Measurements from ENCODE around the gene PSMD13. TPM values are rescaled to one million over a fixed set of nuclear protein-coding genes. Genes with fewer than 3 reads are reported as not detected.

The PSMD13 gene
- total RNA-seq, 1 donor from 2014 or later, result 146 TPM

DNA sequence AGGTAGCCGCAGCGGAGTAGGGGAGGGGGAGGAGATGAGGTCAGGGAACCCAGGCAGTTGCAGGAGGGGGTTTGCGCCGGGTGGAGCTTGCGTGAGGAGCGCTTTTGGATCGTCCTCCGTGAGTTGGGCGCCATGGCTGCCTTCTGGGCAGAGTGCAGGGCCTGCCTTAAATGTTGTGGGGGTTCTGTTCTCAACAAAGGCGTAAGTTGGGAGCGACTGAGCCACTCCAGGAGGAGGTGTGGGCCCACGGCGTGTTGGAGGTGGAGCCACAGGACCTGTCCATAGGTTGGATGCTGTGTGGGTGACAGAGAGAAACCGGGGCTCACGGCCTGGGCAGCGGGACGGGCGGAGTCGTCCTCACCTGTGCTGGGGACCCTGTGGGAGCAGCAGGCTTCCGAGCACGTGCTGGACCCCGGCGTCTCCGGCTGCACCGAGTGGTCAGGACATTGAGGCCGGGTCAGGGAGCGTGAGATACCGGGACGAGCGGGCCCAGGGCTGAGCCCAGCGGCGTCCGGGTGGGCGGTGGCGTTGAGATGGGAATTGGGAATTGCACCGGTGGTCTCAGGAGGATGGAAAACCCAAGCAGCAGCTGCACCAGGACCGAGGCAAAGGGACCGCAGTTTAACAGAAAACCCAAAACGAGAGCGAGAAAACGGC, 51.2 kb downstream of the PSMD13 start:
- DNase-seq (ENCODE audit: low read depth, low spot score), result no peak
- H3K27ac Mint-ChIP-seq (ENCODE audit: unreplicated experiment), result no peak overlapping the region
- peaks cover 10% of the 10 kb centered on the region for H3K4me1 Mint-ChIP-seq
- H3K27me3 Mint-ChIP-seq (ENCODE audit: low read depth), result peaks cover 13% of the 10 kb centered on the region
- TF ChIP-seq, protein P1, sequence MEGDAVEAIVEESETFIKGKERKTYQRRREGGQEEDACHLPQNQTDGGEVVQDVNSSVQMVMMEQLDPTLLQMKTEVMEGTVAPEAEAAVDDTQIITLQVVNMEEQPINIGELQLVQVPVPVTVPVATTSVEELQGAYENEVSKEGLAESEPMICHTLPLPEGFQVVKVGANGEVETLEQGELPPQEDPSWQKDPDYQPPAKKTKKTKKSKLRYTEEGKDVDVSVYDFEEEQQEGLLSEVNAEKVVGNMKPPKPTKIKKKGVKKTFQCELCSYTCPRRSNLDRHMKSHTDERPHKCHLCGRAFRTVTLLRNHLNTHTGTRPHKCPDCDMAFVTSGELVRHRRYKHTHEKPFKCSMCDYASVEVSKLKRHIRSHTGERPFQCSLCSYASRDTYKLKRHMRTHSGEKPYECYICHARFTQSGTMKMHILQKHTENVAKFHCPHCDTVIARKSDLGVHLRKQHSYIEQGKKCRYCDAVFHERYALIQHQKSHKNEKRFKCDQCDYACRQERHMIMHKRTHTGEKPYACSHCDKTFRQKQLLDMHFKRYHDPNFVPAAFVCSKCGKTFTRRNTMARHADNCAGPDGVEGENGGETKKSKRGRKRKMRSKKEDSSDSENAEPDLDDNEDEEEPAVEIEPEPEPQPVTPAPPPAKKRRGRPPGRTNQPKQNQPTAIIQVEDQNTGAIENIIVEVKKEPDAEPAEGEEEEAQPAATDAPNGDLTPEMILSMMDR (conservative IDR thresholded peaks at IDR 0.05), result no peak
- no peaks in the 10 kb centered on the region for H3K36me3 Mint-ChIP-seq (ENCODE audit: low read depth)
- H3K4me3 Mint-ChIP-seq, result peak overlapping the region; percentile 76
- no peaks in the 10 kb centered on the region for H3K9me3 Mint-ChIP-seq

DNA sequence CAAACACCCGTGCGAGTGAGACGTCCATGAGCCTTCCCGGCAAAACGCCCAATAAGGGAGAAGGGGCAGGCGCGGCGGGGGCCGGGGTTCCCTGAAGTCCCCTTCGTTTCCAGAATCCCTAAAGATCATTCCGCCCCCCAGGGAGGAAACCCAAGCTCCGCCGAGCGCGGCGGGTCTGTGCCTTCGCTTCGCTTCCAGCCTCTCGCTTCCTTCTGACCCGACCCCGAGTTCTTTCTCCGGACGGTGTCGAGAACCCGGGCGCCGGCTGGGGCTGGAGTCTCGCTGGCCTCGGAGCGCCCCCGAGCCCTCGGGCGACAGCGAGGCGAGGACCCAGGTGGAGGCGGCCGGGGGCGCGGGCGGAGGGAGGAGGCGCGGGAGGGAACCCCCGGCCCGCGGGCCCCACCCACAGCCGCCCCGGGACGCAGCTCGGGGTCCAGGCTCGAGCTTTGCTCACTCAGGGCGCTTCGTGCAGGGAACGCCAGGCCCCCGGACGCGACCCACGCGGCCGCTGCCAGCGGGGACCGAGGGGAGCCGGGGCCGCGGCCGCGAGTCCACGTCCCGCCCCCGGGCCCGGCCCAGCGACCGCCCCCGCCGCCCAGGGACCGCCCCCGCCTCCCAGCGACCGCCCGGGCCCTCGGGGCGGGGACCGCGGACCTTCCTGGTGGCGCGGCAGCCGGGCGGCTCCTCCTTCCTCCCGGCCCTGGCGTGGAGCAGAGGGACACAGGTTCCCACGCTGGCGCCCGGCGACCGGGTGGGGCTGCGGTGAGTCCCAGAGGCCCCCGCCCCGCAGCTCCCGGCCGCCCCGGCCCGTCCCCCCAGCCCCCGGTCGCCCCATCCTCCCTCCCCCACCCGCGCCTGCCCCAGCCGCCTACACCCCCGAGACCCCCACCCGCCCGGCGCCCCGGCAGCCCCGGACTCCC, 52.0 kb downstream of the PSMD13 start, which contains the start of gene PGGHG:
Gene PGGHG (plus strand): TSS at position 649 of the 920 bp plus-strand sequence. CDS start 691 bp downstream, outside the sequence.
- TF ChIP-seq, protein P1 (conservative IDR thresholded peaks at IDR 0.05), result no peak
- H3K9me3 Mint-ChIP-seq, result no peaks in the 10 kb centered on the region
- H3K4me3 Mint-ChIP-seq, result peak within 1 kb of the TSS; percentile 77
- peaks cover 13% of the 10 kb centered on the region for H3K27me3 Mint-ChIP-seq (ENCODE audit: low read depth)
- no peaks in the 10 kb centered on the region for H3K36me3 Mint-ChIP-seq (ENCODE audit: low read depth)
- peak; percentile 40 for DNase-seq (ENCODE audit: low read depth, low spot score)
- no peak within 1 kb of the TSS for H3K27ac Mint-ChIP-seq (ENCODE audit: unreplicated experiment)
- peaks cover 5% of the 10 kb centered on the region for H3K4me1 Mint-ChIP-seq

DNA sequence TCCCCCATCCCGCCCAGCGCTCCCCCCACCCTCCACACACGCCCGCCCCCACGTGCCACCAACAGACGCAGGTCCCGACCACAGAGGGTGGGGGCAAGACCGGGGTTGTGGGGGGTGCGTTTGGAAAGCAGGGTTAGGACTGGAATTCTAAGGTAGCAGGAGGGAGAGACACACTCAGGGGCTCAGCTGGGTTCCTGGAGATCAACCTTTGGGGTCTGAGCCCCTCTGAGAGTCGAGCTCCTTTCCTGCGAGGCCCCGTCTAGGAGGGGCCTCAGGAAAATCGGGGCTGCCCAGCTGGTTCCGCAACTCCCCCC, 52.6 kb downstream of the PSMD13 start:
- Mint-ChIP-seq H3K27ac (ENCODE audit: unreplicated experiment) (no peak overlapping the region), H3K27me3 (ENCODE audit: low read depth) (peaks cover 13% of the 10 kb centered on the region)

DNA sequence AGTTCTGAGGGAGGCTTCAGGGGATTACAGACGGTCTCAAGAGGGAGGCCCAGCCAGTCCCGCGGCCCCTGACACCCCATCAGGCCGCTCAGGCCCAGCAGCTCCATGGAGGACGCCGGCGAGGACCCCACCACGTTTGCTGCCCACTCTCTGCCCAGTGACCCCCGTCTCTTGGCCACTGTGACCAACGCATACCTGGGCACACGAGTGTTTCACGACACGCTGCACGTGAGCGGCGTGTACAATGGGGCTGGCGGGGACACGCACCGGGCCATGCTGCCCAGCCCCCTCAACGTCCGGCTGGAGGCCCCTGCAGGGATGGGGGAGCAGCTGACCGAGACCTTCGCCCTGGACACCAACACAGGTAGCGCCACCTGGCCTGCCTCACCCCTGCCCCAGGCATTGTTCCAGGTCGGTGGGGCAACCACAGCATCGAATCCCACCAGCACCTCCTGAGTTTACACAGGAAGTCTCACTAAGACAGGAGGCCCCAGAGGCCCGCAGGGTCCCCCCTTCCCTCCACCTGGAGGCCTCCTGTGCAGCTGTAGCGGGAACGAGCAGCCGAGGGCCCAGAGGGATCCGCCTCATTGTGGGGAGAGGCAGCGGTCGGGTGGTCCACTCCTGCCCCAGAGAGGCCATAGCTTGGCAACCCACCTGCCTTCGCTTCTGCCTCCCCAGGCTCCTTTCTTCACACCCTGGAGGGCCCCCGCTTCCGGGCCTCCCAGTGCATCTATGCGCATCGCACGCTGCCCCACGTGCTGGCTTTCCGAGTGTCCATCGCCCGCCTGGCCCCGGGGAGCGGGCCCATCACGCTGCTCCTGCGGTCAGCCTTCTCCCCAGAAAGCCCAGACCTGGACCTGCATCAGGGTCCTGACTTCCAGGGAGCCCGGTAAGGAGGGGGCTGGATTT, 53.2 kb downstream of the PSMD13 start:
- Mint-ChIP-seq H3K4me3 (peak overlapping the region; percentile 77), H3K27me3 (ENCODE audit: low read depth) (peaks cover 13% of the 10 kb centered on the region), H3K27ac (ENCODE audit: unreplicated experiment) (no peak overlapping the region), H3K4me1 (peaks cover 3% of the 10 kb centered on the region), H3K9me3 (no peaks in the 10 kb centered on the region), H3K36me3 (ENCODE audit: low read depth) (no peaks in the 10 kb centered on the region)
- no peak for DNase-seq (ENCODE audit: low read depth, low spot score)
- TF ChIP-seq, protein P1 (conservative IDR thresholded peaks at IDR 0.05), result no peak

More for the DNA sequence above, 52.6 kb downstream of the PSMD13 start:
- Mint-ChIP-seq H3K36me3 (ENCODE audit: low read depth) (no peaks in the 10 kb centered on the region), H3K4me3 (peak overlapping the region; percentile 77), H3K9me3 (no peaks in the 10 kb centered on the region), H3K4me1 (peaks cover 3% of the 10 kb centered on the region)
- no peak for DNase-seq (ENCODE audit: low read depth, low spot score)
- TF ChIP-seq, protein P1 (conservative IDR thresholded peaks at IDR 0.05), result no peak

DNA sequence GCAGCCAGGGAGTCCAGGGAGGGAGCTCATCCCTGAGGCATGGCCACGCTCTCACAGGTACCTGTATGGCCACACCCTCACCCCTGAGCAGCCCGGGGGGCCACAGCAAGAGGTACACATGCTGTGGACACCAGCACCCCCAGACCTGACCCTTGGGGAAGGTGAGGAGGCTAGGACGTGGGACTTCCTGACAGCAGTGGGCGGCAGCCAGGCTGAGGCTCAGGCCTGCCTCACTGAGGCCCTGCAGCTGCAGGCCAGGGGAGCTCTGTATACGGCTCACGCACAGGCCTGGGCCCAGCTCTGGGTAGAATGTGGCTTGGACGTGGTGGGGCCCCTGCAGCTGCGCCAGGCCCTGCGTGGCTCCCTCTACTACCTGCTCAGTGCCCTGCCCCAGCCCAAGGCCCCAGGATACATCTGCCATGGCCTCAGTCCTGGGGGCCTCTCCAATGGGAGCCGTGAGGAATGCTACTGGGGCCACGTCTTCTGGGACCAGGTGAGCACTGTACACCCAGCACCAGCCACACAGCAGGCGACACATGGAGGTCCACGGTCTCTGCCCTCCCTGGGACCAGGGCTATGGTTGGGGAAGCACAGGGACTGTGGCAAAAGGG, 54.0 kb downstream of the PSMD13 start:
- DNase-seq (ENCODE audit: low read depth, low spot score), result no peak

More for the DNA sequence above, 54.0 kb downstream of the PSMD13 start:
- Mint-ChIP-seq H3K27ac (ENCODE audit: unreplicated experiment) (no peak overlapping the region), H3K27me3 (ENCODE audit: low read depth) (peaks cover 13% of the 10 kb centered on the region), H3K9me3 (no peaks in the 10 kb centered on the region), H3K4me3 (peak overlapping the region; percentile 59), H3K4me1 (peaks cover 3% of the 10 kb centered on the region), H3K36me3 (ENCODE audit: low read depth) (no peaks in the 10 kb centered on the region)
- TF ChIP-seq, protein P1 (conservative IDR thresholded peaks at IDR 0.05), result no peak
